Activated CD4-positive, alpha-beta T cell treated with anti-CD3 and anti-CD28 coated beads, Interleukin-2, amount 10 ng/mL, durations not matched to agents 24 days and 14 days (primary cell): ENCODE results near the gene RNF213. TPM values are rescaled to one million over a fixed set of nuclear protein-coding genes. Genes with fewer than 3 reads are reported as not detected.

Experiments used
- DNase-seq: peaks from one replicate; pipeline ENCODE4 v3.0.0; 2022
- H3K27ac Mint-ChIP-seq: one replicate; pipeline ENCODE4 v1.8.0; 2022; ENCODE audit warnings: mild to moderate bottlenecking, mixed read lengths
- H3K27me3 Mint-ChIP-seq: one replicate; pipeline ENCODE4 v1.8.0; 2022; ENCODE audit warnings: mixed read lengths
- H3K36me3 Mint-ChIP-seq: one replicate; pipeline ENCODE4 v1.8.0; 2022; ENCODE audit warnings: low read depth, mild to moderate bottlenecking, mixed read lengths
- H3K4me1 Mint-ChIP-seq: one replicate; pipeline ENCODE4 v1.8.0; 2021; ENCODE audit warnings: mixed read lengths
- H3K4me3 Mint-ChIP-seq: one replicate; pipeline ENCODE4 v1.8.0; 2022; ENCODE audit warnings: mild to moderate bottlenecking, moderate library complexity, mixed read lengths
- H3K9me3 Mint-ChIP-seq: one replicate; pipeline ENCODE4 v1.8.0; 2021; ENCODE audit warnings: mixed read lengths
- intact Hi-C: fragments of 100-400 bp; cut with micrococcal nuclease; formaldehyde crosslinking; loops from one replicate; pipeline ENCODE4 v1.15.1; 2023
- total RNA-seq: library from RNA; stranded (reverse); gene quantifications from 2 replicates; pipeline ENCODE4 v1.2.3, GENCODE V29; 2022

The RNF213 gene
- total RNA-seq, 1 donor from 2014 or later, result 264 TPM

GRCh38 chr17:80262775-80263244 is 2.2 kb downstream of the RNF213 start:
- Mint-ChIP-seq H3K27me3 (no peaks in the 10 kb centered on the region), H3K4me3 (peak overlapping the region; percentile 99), H3K9me3 (no peaks in the 10 kb centered on the region), H3K36me3 (peaks cover 33% of the 10 kb centered on the region), H3K4me1 (peaks cover 52% of the 10 kb centered on the region), H3K27ac (peak overlapping the region; percentile 89)
- DNase-seq, result peak; percentile 65
- intact Hi-C loops, result loop anchor here (1.0 to 2.0 kb wide), 2 partner anchors 10 to 44 kb away; no protein-coding TSS in a partner anchor

GRCh38 chr17:80263253-80264204 is 2.9 kb downstream of the RNF213 start:
- Mint-ChIP-seq H3K9me3 (no peaks in the 10 kb centered on the region), H3K36me3 (peaks cover 36% of the 10 kb centered on the region), H3K4me1 (peaks cover 45% of the 10 kb centered on the region), H3K27ac (peak overlapping the region; percentile 97), H3K27me3 (no peaks in the 10 kb centered on the region), H3K4me3 (peak overlapping the region; percentile 99)
- intact Hi-C loops, result loop anchor here (1.0 to 2.0 kb wide), 2 partner anchors 10 to 45 kb away; no protein-coding TSS in a partner anchor
- DNase-seq, result peak; percentile 97

- Mint-ChIP-seq H3K27ac (peak overlapping the region; percentile 97), H3K36me3 (peaks cover 36% of the 10 kb centered on the region), H3K4me1 (peaks cover 36% of the 10 kb centered on the region), H3K27me3 (no peaks in the 10 kb centered on the region), H3K9me3 (no peaks in the 10 kb centered on the region), H3K4me3 (peak overlapping the region; percentile 99)
- DNase-seq, result peak; percentile 87
- intact Hi-C loops, result no loop called here
Measured at GRCh38 chr17:80264205-80265075, 3.8 kb downstream of the RNF213 start.

GRCh38 chr17:80265205-80266068 is 4.8 kb downstream of the RNF213 start:
- Mint-ChIP-seq H3K4me1 (peaks cover 37% of the 10 kb centered on the region), H3K9me3 (no peaks in the 10 kb centered on the region), H3K4me3 (peak overlapping the region; percentile 99), H3K27ac (peak overlapping the region; percentile 97), H3K27me3 (no peaks in the 10 kb centered on the region), H3K36me3 (peaks cover 42% of the 10 kb centered on the region)
- intact Hi-C loops, result no loop called here
- peak; percentile 89 for DNase-seq

- H3K4me1 Mint-ChIP-seq, result peaks cover 35% of the 10 kb centered on the region
- no peak for DNase-seq
- intact Hi-C loops, result no loop called here
- H3K27me3 Mint-ChIP-seq, result no peaks in the 10 kb centered on the region
- peak overlapping the region; percentile 78 for H3K27ac Mint-ChIP-seq
- H3K36me3 Mint-ChIP-seq, result peaks cover 52% of the 10 kb centered on the region
- H3K4me3 Mint-ChIP-seq, result peak overlapping the region; percentile 34
- H3K9me3 Mint-ChIP-seq, result no peaks in the 10 kb centered on the region
Measured at GRCh38 chr17:80267391-80267790, 6.7 kb downstream of the RNF213 start.

- Mint-ChIP-seq H3K36me3 (peaks cover 60% of the 10 kb centered on the region), H3K27me3 (no peaks in the 10 kb centered on the region), H3K27ac (no peak overlapping the region), H3K9me3 (no peaks in the 10 kb centered on the region), H3K4me3 (no peak overlapping the region), H3K4me1 (peaks cover 41% of the 10 kb centered on the region)
- no peak for DNase-seq
- intact Hi-C loops, result no loop called here
Measured at GRCh38 chr17:80268427-80268826, 7.8 kb downstream of the RNF213 start.

- Mint-ChIP-seq H3K4me1 (peaks cover 45% of the 10 kb centered on the region), H3K36me3 (peaks cover 63% of the 10 kb centered on the region), H3K27me3 (no peaks in the 10 kb centered on the region), H3K9me3 (peaks cover 4% of the 10 kb centered on the region), H3K27ac (no peak overlapping the region), H3K4me3 (no peak overlapping the region)
- intact Hi-C loops, result no loop called here
- no peak for DNase-seq
Measured at GRCh38 chr17:80269405-80269807, 8.8 kb downstream of the RNF213 start.

GRCh38 chr17:80270104-80270503 is 9.5 kb downstream of the RNF213 start:
- H3K4me3 Mint-ChIP-seq, result no peak overlapping the region
- no peaks in the 10 kb centered on the region for H3K27me3 Mint-ChIP-seq
- H3K4me1 Mint-ChIP-seq, result peaks cover 44% of the 10 kb centered on the region
- H3K9me3 Mint-ChIP-seq, result peaks cover 4% of the 10 kb centered on the region
- intact Hi-C loops, result no loop called here
- H3K27ac Mint-ChIP-seq, result peak overlapping the region; percentile 23
- H3K36me3 Mint-ChIP-seq, result peaks cover 62% of the 10 kb centered on the region
- DNase-seq, result no peak

GRCh38 chr17:80270836-80271235 is 10.2 kb downstream of the RNF213 start:
- intact Hi-C loops, result no loop called here
- Mint-ChIP-seq H3K9me3 (peaks cover 4% of the 10 kb centered on the region), H3K36me3 (peaks cover 59% of the 10 kb centered on the region), H3K27me3 (no peaks in the 10 kb centered on the region), H3K4me3 (peak overlapping the region; percentile 49), H3K4me1 (peaks cover 42% of the 10 kb centered on the region), H3K27ac (peak overlapping the region; percentile 82)
- DNase-seq, result peak; percentile 84

GRCh38 chr17:80272366-80272765 is 11.7 kb downstream of the RNF213 start:
- no peak overlapping the region for H3K4me3 Mint-ChIP-seq
- DNase-seq, result no peak
- peaks cover 58% of the 10 kb centered on the region for H3K36me3 Mint-ChIP-seq
- H3K27me3 Mint-ChIP-seq, result no peaks in the 10 kb centered on the region
- peaks cover 43% of the 10 kb centered on the region for H3K4me1 Mint-ChIP-seq
- intact Hi-C loops, result loop anchor here (2.0 kb wide), 1 partner anchor 16 kb away; no protein-coding TSS in a partner anchor
- H3K27ac Mint-ChIP-seq, result peak overlapping the region; percentile 54
- H3K9me3 Mint-ChIP-seq, result peaks cover 4% of the 10 kb centered on the region

GRCh38 chr17:80274331-80274730 is 13.7 kb downstream of the RNF213 start:
- H3K27ac Mint-ChIP-seq, result peak overlapping the region; percentile 85
- no peaks in the 10 kb centered on the region for H3K27me3 Mint-ChIP-seq
- intact Hi-C loops, result no loop called here
- H3K36me3 Mint-ChIP-seq, result peaks cover 64% of the 10 kb centered on the region
- peaks cover 42% of the 10 kb centered on the region for H3K4me1 Mint-ChIP-seq
- DNase-seq, result no peak
- peaks cover 4% of the 10 kb centered on the region for H3K9me3 Mint-ChIP-seq
- peak overlapping the region; percentile 62 for H3K4me3 Mint-ChIP-seq

GRCh38 chr17:80274871-80275449 is 14.3 kb downstream of the RNF213 start:
- Mint-ChIP-seq H3K27ac (peak overlapping the region; percentile 62), H3K4me1 (peaks cover 42% of the 10 kb centered on the region), H3K9me3 (peaks cover 4% of the 10 kb centered on the region), H3K27me3 (no peaks in the 10 kb centered on the region), H3K36me3 (peaks cover 69% of the 10 kb centered on the region), H3K4me3 (no peak overlapping the region)
- no peak for DNase-seq
- intact Hi-C loops, result no loop called here
